HCT116 (cell line): Measurements from ENCODE around the gene PIM1. TPM values are rescaled to one million over a fixed set of nuclear protein-coding genes. Genes with fewer than 3 reads are reported as not detected.

Experiments used
- ATAC-seq: fragments of 200-7000 bp; cut with Tn5 transposase; 2 replicates; pipeline ENCODE4 v1.9.1; 2020; ENCODE audit warnings: mild to moderate bottlenecking, moderate library complexity
- BruUV-seq: library from RNA; stranded (reverse); fragments of 400-500 nt; replicated peaks from 2 replicates; lab custom pipeline; 2021; lab: Mats Ljungman, UMichigan
- CTCF ChIA-PET: fragments of 300-600 bp; sonication (Branson Sonifier 250); formaldehyde crosslinking; loops from one replicate; lab custom pipeline; 2021; ENCODE audit warnings: antibody characterized with exemption; lab: Charles Lee
- POLR2A ChIA-PET: fragments of 300-600, 350-600 bp; sonication (Branson Sonifier 250); formaldehyde crosslinking; loops from one replicate; lab custom pipeline; 2021; ENCODE audit warnings: antibody characterized with exemption; lab: Charles Lee
- RAD21 ChIA-PET, 2 experiments: fragments of 300-600 bp; sonication (Branson Sonifier 250); formaldehyde crosslinking; loops; one replicate each; lab custom pipeline; 2023; ENCODE audit warnings: low total read pairs in 2 of 2; ENCODE audit not compliant: uncharacterized antibody in 2 of 2, unreplicated experiment in 2 of 2, low non-redundant PET in 1 of 2; lab: Charles Lee
- DNase-seq: peaks from one replicate; pipeline ENCODE4 v3.0.0-alpha.2; 2010; ENCODE audit warnings: low read depth, low spot score
- H2AFZ ChIP-seq: fragments of 200-600 bp; shearing (Covaris generic), sonication (generic); 2 replicates; pipeline ENCODE4 v1.6.1; 2017; ENCODE audit warnings: low read depth, mixed run types, mixed read lengths, antibody characterized with exemption, low read length; ENCODE audit not compliant: poor library complexity, severe bottlenecking
- H3K27ac ChIP-seq: 2 replicates; pipeline ENCODE4 v1.5.1; 2012; ENCODE audit warnings: low read depth, low read length
- H3K27me3 ChIP-seq: fragments of 200-600 bp; sonication (generic); 2 replicates; pipeline ENCODE4 v1.6.1; 2016; ENCODE audit warnings: mixed run types, low read length, mixed read lengths; ENCODE audit not compliant: insufficient read depth
- H3K36me3 ChIP-seq, 2 experiments: fragments of 200-500 bp in 1 of 2; fragments of 200-600 bp in 1 of 2; sonication (Bioruptor generic) in 1 of 2; sonication (generic) in 1 of 2; 2 replicates each; pipeline versions ENCODE4 v1.5.1 to v1.6.1; 2014 to 2016; ENCODE audit warnings: low read length in 2 of 2, inconsistent platforms in 1 of 2, mixed read lengths in 1 of 2, mixed run types in 1 of 2; ENCODE audit not compliant: insufficient read depth in 2 of 2, control insufficient read depth in 1 of 2
- H3K4me1 ChIP-seq, 2 experiments: fragments of 200-600 bp in 1 of 2; sonication (generic) in 1 of 2; 2 replicates each; pipeline versions ENCODE4 v1.5.1 to v1.6.1; 2012 to 2017; ENCODE audit warnings: low read length in 2 of 2, inconsistent platforms in 1 of 2, mild to moderate bottlenecking in 1 of 2, mixed read lengths in 1 of 2, mixed run types in 1 of 2, moderate library complexity in 1 of 2; ENCODE audit not compliant: insufficient read depth in 2 of 2, control insufficient read depth in 1 of 2
- H3K4me2 ChIP-seq: fragments of 200-600 bp; sonication (generic); 2 replicates; pipeline ENCODE4 v1.6.1; 2017; ENCODE audit warnings: mixed run types, low read length, mixed read lengths
- H3K4me3 ChIP-seq, 2 experiments: fragments of 200-600 bp in 1 of 2; sonication (generic) in 1 of 2; replicated peaks in 1 of 2; 2 replicates each; pipeline ENCODE4 v1.5.1; 2011 to 2016; ENCODE audit warnings: low read length in 2 of 2, control low read depth in 1 of 2, low read depth in 1 of 2, mild to moderate bottlenecking in 1 of 2, mixed read lengths in 1 of 2, mixed run types in 1 of 2
- H3K79me2 ChIP-seq: fragments of 200-600 bp; sonication (generic); 2 replicates; pipeline ENCODE4 v1.6.1; 2017; ENCODE audit warnings: mild to moderate bottlenecking, mixed run types, low read length, moderate library complexity, mixed read lengths; ENCODE audit not compliant: insufficient read depth
- H3K9ac ChIP-seq: fragments of 200-600 bp; sonication (generic); 2 replicates; pipeline ENCODE4 v1.6.1; 2016; ENCODE audit warnings: low read length, mixed read lengths
- H3K9me2 ChIP-seq: fragments of 200-600 bp; sonication (generic), shearing (Covaris generic); 2 replicates; pipeline ENCODE4 v1.6.1; 2017; ENCODE audit warnings: mixed run types, mild to moderate bottlenecking, moderate library complexity; ENCODE audit not compliant: insufficient read depth
- H3K9me3 ChIP-seq, 2 experiments: fragments of 200-500 bp in 1 of 2; fragments of 200-600 bp in 1 of 2; sonication (Bioruptor generic) in 1 of 2; sonication (generic) in 1 of 2; 2 replicates each; pipeline ENCODE4 v1.6.1; 2014 to 2017; ENCODE audit warnings: low read length in 2 of 2, mixed read lengths in 2 of 2, inconsistent platforms in 1 of 2, low read depth in 1 of 2, mild to moderate bottlenecking in 1 of 2, mixed run types in 1 of 2, moderate library complexity in 1 of 2; ENCODE audit not compliant: control insufficient read depth in 1 of 2, insufficient read depth in 1 of 2
- H4K20me1 ChIP-seq: fragments of 200-600 bp; sonication (generic), shearing (Covaris generic); 2 replicates; pipeline ENCODE4 v1.6.1; 2017; ENCODE audit warnings: mixed run types, mild to moderate bottlenecking, moderate library complexity; ENCODE audit not compliant: insufficient read depth
- CEBPB ChIP-seq: IDR thresholded peaks from 2 replicates; pipeline ENCODE4 v1.6.1; 2012; ENCODE audit warnings: low read depth
- EGR1 ChIP-seq: IDR thresholded peaks from 2 replicates; pipeline ENCODE4 v1.6.1; 2012; ENCODE audit warnings: low read depth
- EZH2 ChIP-seq: fragments of 200-600 bp; sonication (generic); IDR thresholded peaks from 2 replicates; pipeline ENCODE4 v1.6.1; 2017; ENCODE audit warnings: antibody characterized with exemption, mixed run types
- EZH2phosphoT487 ChIP-seq: fragments of 200-600 bp; IDR thresholded peaks from 2 replicates; pipeline ENCODE4 v1.6.1; 2018; ENCODE audit warnings: antibody characterized with exemption, borderline replicate concordance
- FOSL1 ChIP-seq: IDR thresholded peaks from 2 replicates; pipeline ENCODE4 v1.6.1; 2012; ENCODE audit warnings: low read depth
- JUND ChIP-seq: IDR thresholded peaks from 2 replicates; pipeline ENCODE4 v1.6.1; 2012
- POLR2A ChIP-seq: IDR thresholded peaks from 2 replicates; pipeline ENCODE4 v1.7.0; 2011; ENCODE audit warnings: borderline replicate concordance; ENCODE audit not compliant: insufficient read depth, insufficient read length; ENCODE audit errors: extremely low read depth
- POLR2AphosphoS5 ChIP-seq: IDR thresholded peaks from 2 replicates; pipeline ENCODE4 v1.6.1; 2011; ENCODE audit warnings: mild to moderate bottlenecking, low read depth, low read length, moderate library complexity
- SIN3A ChIP-seq: IDR thresholded peaks from 2 replicates; pipeline ENCODE4 v1.6.1; 2012; ENCODE audit warnings: low read depth
- SP1 ChIP-seq: IDR thresholded peaks from 2 replicates; pipeline ENCODE4 v1.6.1; 2012; ENCODE audit warnings: low read depth
- SRF ChIP-seq: IDR thresholded peaks from 2 replicates; pipeline ENCODE4 v1.6.1; 2012; ENCODE audit warnings: low read depth
- TCF7L2 ChIP-seq: IDR thresholded peaks from 2 replicates; pipeline ENCODE4 v1.7.0; 2011; ENCODE audit warnings: borderline replicate concordance, inconsistent platforms; ENCODE audit not compliant: insufficient read depth, insufficient read length; ENCODE audit errors: extremely low read depth
- YY1 ChIP-seq: IDR thresholded peaks from 2 replicates; pipeline ENCODE4 v1.6.1; 2011; ENCODE audit warnings: low read length, low read depth, moderate library complexity, mild to moderate bottlenecking; ENCODE audit not compliant: insufficient replicate concordance; ENCODE audit errors: extremely low read depth
- ZNF274 ChIP-seq: fragments of 200-500 bp; sonication (Bioruptor generic); IDR thresholded peaks from 2 replicates; pipeline ENCODE4 v1.6.1; 2014; ENCODE audit warnings: mild to moderate bottlenecking, low read depth, low read length, inconsistent platforms
- intact Hi-C: fragments of 100-400 bp; cut with micrococcal nuclease; formaldehyde crosslinking; loops from 2 replicates; pipeline ENCODE4 v1.10.0; 2022
- total RNA-seq: library from RNA; stranded (reverse); gene quantifications from one replicate; pipeline ENCODE4 v1.2.1, GENCODE V29; 2021; ENCODE audit not compliant: unreplicated experiment
- TF ChIP-seq, protein P1 (sequence below): IDR thresholded peaks from 2 replicates; pipeline ENCODE4 v1.6.1; 2012
- TF ChIP-seq, protein P2 (sequence below), 3 experiments: fragments of 200-600 bp in 1 of 3; sonication (generic) in 1 of 3; IDR thresholded peaks in 2 of 3; conservative IDR thresholded peaks in 1 of 3; 2 replicates each; pipeline ENCODE4 v1.5.1; 2012 to 2017; ENCODE audit warnings: low read depth in 2 of 3, low read length in 2 of 3, antibody characterized with exemption in 1 of 3, borderline replicate concordance in 1 of 3, control low read depth in 1 of 3, mild to moderate bottlenecking in 1 of 3, mixed read lengths in 1 of 3, mixed run types in 1 of 3, moderate library complexity in 1 of 3; ENCODE audit not compliant: insufficient read depth in 1 of 3
- TF ChIP-seq, protein P3 (sequence below): IDR thresholded peaks from 2 replicates; pipeline ENCODE4 v1.6.1; 2012
- TF ChIP-seq, protein P4 (sequence below): IDR thresholded peaks from 2 replicates; pipeline ENCODE4 v1.6.1; 2012; ENCODE audit warnings: low read depth

PIM1 gene
- total RNA-seq, 1 experiment from 2014 or later = 26.2 TPM

DNA sequence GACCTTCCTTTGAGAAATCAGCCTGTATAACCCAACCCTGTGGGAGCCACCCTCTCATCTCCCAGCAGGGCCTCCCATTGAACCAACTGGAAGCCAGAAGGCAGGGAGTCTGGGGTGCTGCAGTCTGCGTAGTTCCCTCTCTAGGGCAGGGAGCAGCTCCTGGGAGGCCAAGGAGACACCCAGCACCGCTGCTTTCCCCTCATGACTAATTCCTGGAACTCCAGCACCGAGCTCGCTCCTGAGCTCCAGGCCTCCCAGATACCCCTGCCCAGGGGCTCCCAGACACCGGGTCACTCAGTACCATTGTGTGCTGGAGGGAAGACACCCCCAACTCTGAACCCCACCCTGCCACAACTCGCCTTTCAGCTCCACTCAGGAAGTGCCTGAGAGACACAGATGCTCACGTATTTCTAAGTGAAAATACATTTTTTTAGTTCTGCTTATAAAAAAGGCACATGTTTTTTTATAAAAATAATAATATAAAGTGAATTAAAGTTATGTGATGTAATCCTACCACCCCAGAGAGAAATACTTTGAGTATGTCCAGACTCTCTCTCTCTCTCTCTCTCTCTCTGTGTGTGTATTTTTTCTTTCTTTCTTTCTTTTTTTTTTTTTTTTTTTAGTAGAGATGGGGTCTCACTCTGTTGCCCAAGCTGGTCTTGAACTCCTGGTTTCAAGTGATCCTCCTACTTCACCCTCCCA lies 17.5 kb downstream of the PIM1 start (continued):
- TF ChIP-seq, protein P1, sequence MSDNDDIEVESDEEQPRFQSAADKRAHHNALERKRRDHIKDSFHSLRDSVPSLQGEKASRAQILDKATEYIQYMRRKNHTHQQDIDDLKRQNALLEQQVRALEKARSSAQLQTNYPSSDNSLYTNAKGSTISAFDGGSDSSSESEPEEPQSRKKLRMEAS = no peak
- TF ChIP-seq EZH2 (no peak), JUND (no peak), EZH2phosphoT487 (no peak), FOSL1 (no peak), CEBPB (no peak), YY1 (no peak), TCF7L2 (no peak)
- TF ChIP-seq, protein P2, sequence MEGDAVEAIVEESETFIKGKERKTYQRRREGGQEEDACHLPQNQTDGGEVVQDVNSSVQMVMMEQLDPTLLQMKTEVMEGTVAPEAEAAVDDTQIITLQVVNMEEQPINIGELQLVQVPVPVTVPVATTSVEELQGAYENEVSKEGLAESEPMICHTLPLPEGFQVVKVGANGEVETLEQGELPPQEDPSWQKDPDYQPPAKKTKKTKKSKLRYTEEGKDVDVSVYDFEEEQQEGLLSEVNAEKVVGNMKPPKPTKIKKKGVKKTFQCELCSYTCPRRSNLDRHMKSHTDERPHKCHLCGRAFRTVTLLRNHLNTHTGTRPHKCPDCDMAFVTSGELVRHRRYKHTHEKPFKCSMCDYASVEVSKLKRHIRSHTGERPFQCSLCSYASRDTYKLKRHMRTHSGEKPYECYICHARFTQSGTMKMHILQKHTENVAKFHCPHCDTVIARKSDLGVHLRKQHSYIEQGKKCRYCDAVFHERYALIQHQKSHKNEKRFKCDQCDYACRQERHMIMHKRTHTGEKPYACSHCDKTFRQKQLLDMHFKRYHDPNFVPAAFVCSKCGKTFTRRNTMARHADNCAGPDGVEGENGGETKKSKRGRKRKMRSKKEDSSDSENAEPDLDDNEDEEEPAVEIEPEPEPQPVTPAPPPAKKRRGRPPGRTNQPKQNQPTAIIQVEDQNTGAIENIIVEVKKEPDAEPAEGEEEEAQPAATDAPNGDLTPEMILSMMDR (IDR thresholded peaks at IDR 0.05 in 2 of 3, conservative IDR thresholded peaks at IDR 0.05 in 1 of 3; ENCODE audit: borderline replicate concordance in 1 of 3, insufficient read depth in 1 of 3, low read depth in 2 of 3, low read length in 2 of 3) = no peak
- TF ChIP-seq, all 23 proteins: peak for 0

DNA sequence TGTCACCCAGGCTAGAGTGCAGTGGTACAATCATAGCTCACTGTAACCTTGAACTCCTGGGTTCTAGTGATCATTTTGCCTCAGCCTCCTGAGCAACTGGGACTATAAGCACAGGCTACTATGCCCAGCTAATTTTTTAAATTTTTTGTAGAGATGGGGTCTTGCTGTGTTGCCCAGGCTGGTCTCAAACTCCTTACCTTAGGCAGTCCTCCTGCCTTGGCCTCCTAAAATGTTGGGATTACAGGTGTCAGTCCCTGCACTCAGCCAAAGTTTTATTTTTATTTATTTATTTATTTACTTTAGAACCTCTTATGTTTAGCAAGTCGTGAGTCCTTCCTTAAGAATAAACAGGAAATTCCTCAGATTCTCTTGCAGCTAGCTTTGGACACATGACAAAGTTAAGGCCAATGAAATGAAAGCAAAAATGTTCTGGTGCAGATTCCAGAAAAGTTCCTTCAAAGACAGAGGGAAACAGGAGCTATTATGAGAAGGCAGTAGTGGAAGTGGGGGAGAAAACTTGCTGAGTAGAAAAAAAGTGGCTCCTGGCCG lies 19.1 kb downstream of the PIM1 start:
- ChIA-PET POLR2A (no interaction called here), CTCF (no interaction called here)
- H3K27ac ChIP-seq = no peak overlapping the region
- TF ChIP-seq FOSL1 = no peak
- TF ChIP-seq EZH2phosphoT487 = no peak
- no peak for TF ChIP-seq EGR1
- no peak for TF ChIP-seq SIN3A
- no peak for TF ChIP-seq JUND
- no peak for TF ChIP-seq EZH2
- TF ChIP-seq, protein P3, sequence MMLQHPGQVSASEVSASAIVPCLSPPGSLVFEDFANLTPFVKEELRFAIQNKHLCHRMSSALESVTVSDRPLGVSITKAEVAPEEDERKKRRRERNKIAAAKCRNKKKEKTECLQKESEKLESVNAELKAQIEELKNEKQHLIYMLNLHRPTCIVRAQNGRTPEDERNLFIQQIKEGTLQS = no peak
- TF ChIP-seq SRF = no peak
- no peak for TF ChIP-seq CEBPB
- TF ChIP-seq, protein P1 = no peak
- no peak for TF ChIP-seq POLR2A
- TF ChIP-seq YY1 = no peak
- TF ChIP-seq, protein P4, sequence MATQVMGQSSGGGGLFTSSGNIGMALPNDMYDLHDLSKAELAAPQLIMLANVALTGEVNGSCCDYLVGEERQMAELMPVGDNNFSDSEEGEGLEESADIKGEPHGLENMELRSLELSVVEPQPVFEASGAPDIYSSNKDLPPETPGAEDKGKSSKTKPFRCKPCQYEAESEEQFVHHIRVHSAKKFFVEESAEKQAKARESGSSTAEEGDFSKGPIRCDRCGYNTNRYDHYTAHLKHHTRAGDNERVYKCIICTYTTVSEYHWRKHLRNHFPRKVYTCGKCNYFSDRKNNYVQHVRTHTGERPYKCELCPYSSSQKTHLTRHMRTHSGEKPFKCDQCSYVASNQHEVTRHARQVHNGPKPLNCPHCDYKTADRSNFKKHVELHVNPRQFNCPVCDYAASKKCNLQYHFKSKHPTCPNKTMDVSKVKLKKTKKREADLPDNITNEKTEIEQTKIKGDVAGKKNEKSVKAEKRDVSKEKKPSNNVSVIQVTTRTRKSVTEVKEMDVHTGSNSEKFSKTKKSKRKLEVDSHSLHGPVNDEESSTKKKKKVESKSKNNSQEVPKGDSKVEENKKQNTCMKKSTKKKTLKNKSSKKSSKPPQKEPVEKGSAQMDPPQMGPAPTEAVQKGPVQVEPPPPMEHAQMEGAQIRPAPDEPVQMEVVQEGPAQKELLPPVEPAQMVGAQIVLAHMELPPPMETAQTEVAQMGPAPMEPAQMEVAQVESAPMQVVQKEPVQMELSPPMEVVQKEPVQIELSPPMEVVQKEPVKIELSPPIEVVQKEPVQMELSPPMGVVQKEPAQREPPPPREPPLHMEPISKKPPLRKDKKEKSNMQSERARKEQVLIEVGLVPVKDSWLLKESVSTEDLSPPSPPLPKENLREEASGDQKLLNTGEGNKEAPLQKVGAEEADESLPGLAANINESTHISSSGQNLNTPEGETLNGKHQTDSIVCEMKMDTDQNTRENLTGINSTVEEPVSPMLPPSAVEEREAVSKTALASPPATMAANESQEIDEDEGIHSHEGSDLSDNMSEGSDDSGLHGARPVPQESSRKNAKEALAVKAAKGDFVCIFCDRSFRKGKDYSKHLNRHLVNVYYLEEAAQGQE = no peak
- no peak for TF ChIP-seq ZNF274
- TF ChIP-seq POLR2AphosphoS5 = no peak
- no peak for TF ChIP-seq SP1

More for the DNA sequence above, 19.1 kb downstream of the PIM1 start:
- Histone ChIP-seq H3K9me2 (no peaks in the 10 kb centered on the region), H3K36me3 (no peaks in the 10 kb centered on the region), H3K9ac (no peak overlapping the region), H3K79me2 (no peaks in the 10 kb centered on the region), H3K9me3 (no peaks in the 10 kb centered on the region), H4K20me1 (no peaks in the 10 kb centered on the region), H2AFZ (no peak overlapping the region), H3K27me3 (no peaks in the 10 kb centered on the region), H3K4me3 (no peak overlapping the region), H3K4me2 (no peak overlapping the region), H3K4me1 (no peaks in the 10 kb centered on the region)
- DNase-seq (no peak), ATAC-seq (no peak)
- RAD21 ChIA-PET = no interaction called here
- no TSS peak for BruUV-seq
- intact Hi-C loops = no loop called here
